NCI-H774 (cell line): ENCODE data around the gene TBC1D21.

Source experiments
- DNase-seq: peaks from one replicate; lab custom pipeline; 2025; lab: John Stamatoyannopoulos, UW

Gene TBC1D21

GRCh38 chr15:73873456-73873855 lies at the start of gene TBC1D21:
TSS of gene TBC1D21 (plus strand) at chr15:73873564. CDS start at chr15:73873710, 146 bp downstream.
- no peak for DNase-seq

- DNase-seq, result no peak
Measured at GRCh38 chr15:73826711-73827251, 46.6 kb upstream of the TBC1D21 start.

- no peak for DNase-seq
Measured at GRCh38 chr15:73829523-73829922, 43.8 kb upstream of the TBC1D21 start.

- no peak for DNase-seq
Measured at GRCh38 chr15:73832657-73833056, 40.7 kb upstream of the TBC1D21 start.

- no peak for DNase-seq
Measured at GRCh38 chr15:73836845-73837244, 36.5 kb upstream of the TBC1D21 start.

GRCh38 chr15:73838831-73839426 lies 34.4 kb upstream of the TBC1D21 start:
- DNase-seq, result no peak

GRCh38 chr15:73839699-73840377 lies 33.5 kb upstream of the TBC1D21 start:
- DNase-seq, result no peak

- DNase-seq, result no peak
Measured at GRCh38 chr15:73840771-73841170, 32.6 kb upstream of the TBC1D21 start.

GRCh38 chr15:73841756-73842725 lies 31.3 kb upstream of the TBC1D21 start:
- no peak for DNase-seq

GRCh38 chr15:73843787-73844186 lies 29.6 kb upstream of the TBC1D21 start:
- DNase-seq, result no peak

- no peak for DNase-seq
Measured at GRCh38 chr15:73844356-73844755, 29.0 kb upstream of the TBC1D21 start.

- DNase-seq, result no peak
Measured at GRCh38 chr15:73845507-73845906, 27.9 kb upstream of the TBC1D21 start.

- no peak for DNase-seq
Measured at GRCh38 chr15:73845907-73846306, 27.5 kb upstream of the TBC1D21 start.

GRCh38 chr15:73849641-73850040 lies 23.7 kb upstream of the TBC1D21 start:
- DNase-seq, result no peak

- no peak for DNase-seq
Measured at GRCh38 chr15:73850228-73850627, 23.1 kb upstream of the TBC1D21 start.

GRCh38 chr15:73851689-73852088 lies 21.7 kb upstream of the TBC1D21 start:
- no peak for DNase-seq

- DNase-seq, result no peak
Measured at GRCh38 chr15:73852507-73852906, 20.9 kb upstream of the TBC1D21 start.

- no peak for DNase-seq
Measured at GRCh38 chr15:73854265-73854664, 19.1 kb upstream of the TBC1D21 start.

- DNase-seq, result peak; percentile 29
Measured at GRCh38 chr15:73856458-73857192, 16.7 kb upstream of the TBC1D21 start.

GRCh38 chr15:73857193-73857920 lies 16.0 kb upstream of the TBC1D21 start:
- no peak for DNase-seq

GRCh38 chr15:73858062-73858461 lies 15.3 kb upstream of the TBC1D21 start:
- no peak for DNase-seq
